CD1c-positive myeloid dendritic cell (primary cell): Measurements from ENCODE around the gene MROH9.
"Not testable (repeated sequence)": the region's sequence is repeated elsewhere in the genome, so short reads cannot be mapped to it uniquely, and the experiment has no call there.

Source experiments
- DNase-seq: peaks from one replicate; pipeline ENCODE4 v3.0.0-alpha.2; 2016; ENCODE audit errors: extremely low spot score

Gene MROH9, protein sequence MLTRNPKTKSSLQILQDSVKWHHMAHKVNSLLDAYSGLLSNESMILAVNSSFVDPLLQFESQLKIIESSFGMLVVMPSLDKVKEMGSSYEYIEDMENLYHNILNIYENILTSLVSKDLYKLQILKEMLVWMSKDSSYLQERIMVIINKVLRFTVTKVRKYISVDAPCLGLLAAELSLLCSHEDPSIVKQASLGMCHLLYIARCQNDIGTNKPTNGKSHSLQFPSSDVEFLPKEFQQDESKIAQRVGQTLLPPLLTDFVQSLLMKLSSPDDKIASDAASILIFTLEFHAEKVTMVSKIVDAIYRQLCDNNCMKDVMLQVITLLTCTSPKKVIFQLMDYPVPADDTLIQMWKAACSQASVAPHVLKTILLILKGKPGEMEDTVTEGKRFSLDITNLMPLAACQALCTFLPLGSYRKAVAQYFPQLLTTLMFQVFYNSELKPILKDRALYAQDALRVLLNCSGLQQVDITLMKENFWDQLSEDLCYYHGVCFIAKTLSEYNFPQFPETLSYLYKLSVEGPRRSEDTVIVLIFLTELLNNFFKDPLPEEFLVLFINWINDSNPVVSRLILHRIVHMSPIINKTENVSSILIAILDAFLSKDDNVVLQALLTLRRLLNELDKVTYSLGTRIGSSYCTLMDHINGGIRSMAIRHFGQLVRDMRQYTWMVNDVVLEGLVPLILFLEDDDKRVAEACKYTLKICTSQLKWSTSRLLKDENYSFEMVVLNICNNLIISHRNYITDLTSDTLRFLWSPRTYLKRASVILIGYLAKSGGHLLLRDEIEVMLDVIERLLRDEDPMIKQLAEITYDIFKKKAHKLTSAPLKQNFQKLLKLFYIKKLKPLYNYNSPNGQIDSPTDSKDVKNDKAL

DNA sequence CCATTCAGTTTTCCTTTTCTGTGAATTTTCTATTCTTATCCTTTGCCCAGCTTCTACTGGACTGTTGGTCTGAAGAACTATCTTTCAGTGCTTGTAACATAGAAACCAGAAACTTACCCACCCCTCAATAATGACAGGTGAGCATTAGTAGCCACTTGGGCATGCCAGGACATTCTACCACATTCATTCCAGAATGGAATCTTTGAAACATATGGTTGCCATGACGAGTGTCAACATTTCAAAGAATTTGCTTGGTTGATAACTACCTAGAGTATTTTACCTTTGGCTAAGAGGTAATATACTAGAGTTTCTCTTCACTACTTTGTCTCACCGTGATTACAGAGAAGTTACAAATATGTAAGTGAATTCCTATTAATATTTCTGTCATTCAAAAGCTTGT, at the start of gene MROH9:
MROH9 (plus strand) TSS at position 304 of the 400 bp plus-strand sequence. CDS start 10,023 bp downstream, outside the sequence.
- no peak for DNase-seq

DNA sequence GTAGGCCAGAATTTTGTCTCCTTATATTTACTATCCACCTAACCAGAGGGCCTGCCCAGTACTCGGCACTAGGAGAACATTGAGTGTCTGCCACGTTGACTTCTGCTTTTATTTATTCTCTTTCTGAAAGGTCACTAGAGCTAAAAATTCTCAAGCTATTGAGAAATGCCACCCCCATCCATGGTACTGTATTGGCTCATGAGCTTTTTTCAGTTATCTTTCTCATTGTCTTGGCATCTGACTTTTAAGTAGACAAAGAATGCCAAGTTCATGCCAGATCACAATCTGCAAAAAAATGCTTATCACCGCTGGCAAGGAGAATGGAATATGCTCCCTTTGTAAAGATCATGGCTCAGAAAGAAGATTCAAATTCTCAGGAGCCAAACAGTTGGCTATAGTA, 49.8 kb upstream of the MROH9 start:
- no peak for DNase-seq

DNA sequence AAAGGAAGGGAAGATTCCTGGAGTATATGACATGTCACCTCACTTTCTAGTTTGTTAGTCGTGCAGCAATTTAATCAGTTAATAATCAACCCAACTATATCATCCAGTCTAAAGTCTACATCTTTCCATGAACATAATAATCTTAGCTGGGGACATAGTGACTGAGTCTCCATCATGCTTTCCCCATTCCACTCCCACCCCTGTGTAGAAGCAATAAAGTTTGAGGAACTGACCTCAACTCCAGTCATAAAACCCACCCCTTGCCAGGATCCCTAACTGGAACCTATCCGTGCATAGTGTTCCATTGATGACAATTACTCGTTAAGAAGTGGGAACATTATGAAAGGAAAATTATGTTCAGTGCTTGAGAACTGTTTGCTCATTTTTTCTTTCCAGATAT, 48.9 kb upstream of the MROH9 start:
- DNase-seq: no peak

- DNase-seq: no peak
Observed at GRCh38 chr1:170887726-170888125, 47.6 kb upstream of the MROH9 start.

DNA sequence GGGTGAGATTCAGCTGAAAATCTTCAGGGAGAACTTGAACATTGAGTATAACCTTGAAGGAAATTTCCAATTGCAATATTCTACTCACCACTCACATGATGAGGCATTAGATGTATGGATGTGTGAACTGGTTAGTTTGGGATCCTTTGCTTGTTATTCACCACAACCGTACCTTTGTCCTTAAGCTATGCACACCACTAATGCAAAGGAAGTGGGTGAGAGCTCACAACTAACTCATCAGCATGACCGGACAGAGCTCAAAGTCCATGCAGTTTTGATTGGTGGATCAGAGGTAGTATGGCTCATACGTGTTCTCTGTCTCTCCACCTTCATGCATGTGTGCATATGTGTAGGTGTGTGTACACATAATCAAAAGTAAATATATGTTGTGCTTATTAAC, 43.5 kb upstream of the MROH9 start:
- no peak for DNase-seq

DNA sequence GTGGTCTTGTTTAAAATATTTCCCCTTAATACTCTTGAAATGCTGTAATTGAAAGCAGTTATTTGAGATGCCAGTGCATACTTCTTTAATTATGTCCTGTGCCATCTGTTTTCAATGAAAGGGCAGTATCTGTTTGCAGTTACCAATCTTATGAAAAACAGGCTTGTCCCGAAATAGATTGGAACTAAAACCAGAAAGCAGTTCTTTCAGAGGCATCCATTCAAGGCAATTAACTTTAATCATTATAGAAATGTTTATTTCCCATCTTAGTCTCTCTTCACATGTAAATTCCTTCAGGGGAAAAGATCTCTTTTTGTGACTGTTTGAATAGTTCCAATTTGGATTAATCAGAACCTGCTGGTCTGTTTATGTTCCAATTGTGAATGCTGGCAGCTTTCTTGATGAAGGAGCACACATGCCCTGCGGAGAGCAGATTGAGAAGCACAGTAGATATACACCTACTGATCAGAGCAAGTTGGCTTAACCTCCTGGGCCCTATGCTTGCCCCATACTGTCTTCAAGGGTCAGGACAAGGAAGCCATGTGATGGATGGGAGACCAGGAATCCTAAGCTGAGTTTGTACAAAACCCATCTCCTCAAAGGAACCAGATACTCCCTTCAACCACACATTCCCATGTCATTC, 41.6 kb upstream of the MROH9 start:
- DNase-seq: no peak

- DNase-seq: no peak
Observed at GRCh38 chr1:170903961-170904360, 31.4 kb upstream of the MROH9 start.

GRCh38 chr1:170908942-170909341, 26.4 kb upstream of the MROH9 start:
- DNase-seq: no peak

GRCh38 chr1:170910273-170910672, 25.1 kb upstream of the MROH9 start:
- DNase-seq: no peak

DNA sequence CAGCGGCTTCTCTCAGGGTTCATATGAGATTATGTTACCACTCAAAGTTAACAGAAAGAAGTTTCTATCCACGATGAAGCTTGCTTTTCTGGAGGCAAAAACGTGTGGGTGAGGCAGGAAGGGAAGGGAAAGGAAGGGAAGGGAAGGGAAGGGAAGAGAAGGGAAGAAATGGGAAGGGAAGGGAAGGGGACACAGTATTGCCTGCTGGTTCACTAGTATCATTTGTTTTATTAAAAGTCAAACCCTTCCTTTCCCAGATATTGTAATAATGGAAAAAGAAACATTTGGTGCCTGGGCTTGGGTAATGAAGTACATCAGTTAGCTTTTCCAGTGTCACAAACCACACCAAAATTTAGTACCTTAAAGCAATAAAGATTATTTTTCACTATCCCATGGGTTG, 18.0 kb upstream of the MROH9 start:
- DNase-seq: no peak

GRCh38 chr1:170924656-170925055, 10.7 kb upstream of the MROH9 start:
- not testable (repeated sequence) for DNase-seq

- DNase-seq: no peak
Observed at GRCh38 chr1:170927955-170928840, 7.1 kb upstream of the MROH9 start.

- no peak for DNase-seq
Observed at GRCh38 chr1:170929412-170929834, 5.9 kb upstream of the MROH9 start.

DNA sequence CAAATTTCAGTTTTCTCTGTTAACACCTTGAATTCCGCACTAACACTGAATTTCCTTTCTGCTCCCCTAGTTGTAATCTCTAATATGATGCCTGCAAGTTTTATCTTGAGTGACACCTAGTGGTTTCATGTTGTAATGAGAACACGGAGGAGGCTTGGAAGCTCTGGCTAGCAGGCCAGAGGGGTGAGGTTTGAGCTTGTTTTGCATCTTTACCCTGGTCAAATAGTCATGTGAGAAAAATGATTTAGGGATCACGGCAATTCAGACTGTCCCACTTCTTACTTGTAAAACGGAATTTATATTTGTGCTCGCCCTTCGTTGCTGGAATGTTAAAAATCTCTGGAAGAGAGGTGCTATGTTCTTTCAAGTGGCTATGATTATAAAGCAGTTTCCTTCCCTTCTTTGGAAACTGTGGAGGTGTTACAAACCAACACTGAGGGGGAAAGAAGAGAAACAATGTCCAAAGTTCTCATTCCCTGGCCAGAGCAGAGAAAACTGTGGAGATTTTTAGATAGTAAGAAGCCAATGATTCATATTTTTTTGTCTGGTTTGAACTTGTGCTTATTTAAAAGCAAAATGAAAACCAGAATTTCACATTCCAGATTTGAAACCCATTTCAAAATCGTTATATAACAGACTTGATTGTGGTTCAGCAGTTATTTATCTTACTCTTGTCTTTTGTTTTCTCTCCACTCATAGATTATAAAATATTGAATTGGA, 5.3 kb upstream of the MROH9 start:
- peak; percentile 56 for DNase-seq

DNA sequence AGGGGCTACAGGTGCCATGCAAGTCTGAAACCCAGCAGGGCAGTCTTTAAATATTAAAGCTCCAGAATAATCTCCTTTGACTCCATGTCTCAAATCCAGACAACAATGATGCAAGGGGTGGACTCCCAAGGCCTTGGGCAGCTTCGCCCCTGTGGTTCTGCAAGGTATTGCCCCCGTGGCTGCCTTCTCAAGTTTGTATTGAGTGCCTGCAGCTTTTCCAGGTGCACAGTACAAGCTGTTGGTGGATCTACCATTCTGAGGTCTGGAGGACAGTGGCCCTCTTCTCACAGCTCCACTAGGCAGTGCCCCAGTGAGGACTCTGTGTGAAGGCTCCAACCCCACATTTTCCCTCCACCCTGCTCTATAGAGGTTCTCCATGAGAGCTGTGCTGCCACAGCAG, 3.7 kb upstream of the MROH9 start:
- no peak for DNase-seq

GRCh38 chr1:170932236-170932635, 3.1 kb upstream of the MROH9 start:
- no peak for DNase-seq

DNA sequence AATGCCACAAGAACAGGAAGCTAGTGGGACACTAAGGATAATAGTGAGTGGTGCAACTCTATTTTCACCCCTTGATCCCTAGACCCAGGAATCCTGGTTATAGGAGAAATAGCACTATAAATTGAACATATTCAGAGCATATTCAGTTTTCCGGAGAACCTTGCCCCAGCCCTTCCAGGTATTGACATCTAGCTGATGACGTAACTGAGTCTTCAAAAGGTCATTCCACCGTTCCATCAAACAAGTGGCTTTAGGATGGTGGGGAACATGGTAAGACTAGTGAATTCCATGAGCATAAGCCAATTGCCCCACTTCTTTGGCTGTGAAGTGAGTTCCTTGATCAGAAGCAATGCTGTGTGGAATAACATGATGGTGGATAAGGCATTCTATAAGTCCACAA, 2.9 kb downstream of the MROH9 start:
- no peak for DNase-seq

GRCh38 chr1:170939476-170939875, 4.1 kb downstream of the MROH9 start:
- DNase-seq: no peak

DNA sequence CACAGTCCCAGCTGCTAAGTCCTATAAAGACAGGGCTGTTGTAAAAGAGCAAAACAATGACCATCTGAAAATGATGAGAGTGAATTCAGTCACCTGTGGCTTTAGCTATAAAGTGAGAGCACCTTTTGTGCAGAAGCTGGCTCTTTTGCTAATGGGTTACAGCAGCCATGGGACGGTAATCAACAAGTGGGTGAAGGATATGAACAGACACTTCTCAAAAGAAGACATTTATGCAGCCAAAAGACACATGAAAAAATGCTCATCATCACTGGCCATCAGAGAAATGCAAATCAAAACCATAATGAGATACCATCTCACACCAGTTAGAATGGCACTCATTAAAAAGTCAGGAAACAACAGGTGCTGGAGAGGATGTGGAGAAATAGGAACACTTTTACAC, 16.4 kb downstream of the MROH9 start:
- not testable (repeated sequence) for DNase-seq

DNA sequence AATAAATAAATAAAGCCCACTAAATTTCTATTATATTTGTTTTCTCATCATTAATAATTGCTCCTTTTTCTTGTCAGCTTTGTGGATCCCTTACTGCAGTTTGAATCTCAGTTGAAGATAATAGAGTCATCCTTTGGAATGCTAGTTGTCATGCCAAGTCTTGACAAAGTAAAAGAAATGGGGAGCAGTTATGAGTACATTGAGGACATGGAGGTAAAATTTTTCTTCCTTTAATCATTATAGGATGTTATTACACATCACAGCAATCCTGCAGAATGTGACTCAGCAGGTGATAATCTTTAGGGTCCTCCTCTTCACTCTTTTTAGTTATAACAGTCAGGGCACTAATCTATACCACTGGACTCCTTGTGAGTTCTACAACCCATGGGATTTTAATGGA, 24.1 kb downstream of the MROH9 start:
- no peak for DNase-seq

GRCh38 chr1:170964506-170964905, 29.2 kb downstream of the MROH9 start:
- DNase-seq: no peak
